Astrocyte (in vitro differentiated cells and primary cell): ENCODE data around the gene DEPP1. TPM values are rescaled to one million over a fixed set of nuclear protein-coding genes. Genes with fewer than 3 reads are reported as not detected.

ENCODE experiments used
- DNase-seq: peaks from one replicate; pipeline ENCODE4 v3.0.0-alpha.2; 2010; ENCODE audit warnings: low read depth
- FAIRE-seq: peaks from 2 replicates; lab custom pipeline; 2011; peaks lifted over from hg19 to GRCh38; lab: Jason Lieb, UNC
- H2AFZ ChIP-seq: 2 replicates; pipeline ENCODE4 v1.6.0; 2012; ENCODE audit warnings: low read depth, low read length, inconsistent platforms
- H3K27ac ChIP-seq: 2 replicates; pipeline ENCODE4 v1.5.1; 2011; ENCODE audit warnings: low read depth, low read length, inconsistent platforms
- H3K27me3 ChIP-seq: 2 replicates; pipeline ENCODE4 v1.6.0; 2011; ENCODE audit warnings: low read length, inconsistent platforms; ENCODE audit not compliant: insufficient read depth
- H3K36me3 ChIP-seq: 2 replicates; pipeline ENCODE4 v1.5.1; 2011; ENCODE audit warnings: low read length, inconsistent platforms; ENCODE audit not compliant: insufficient read depth
- H3K4me1 ChIP-seq: 2 replicates; pipeline ENCODE4 v1.5.1; 2011; ENCODE audit warnings: low read length, inconsistent platforms; ENCODE audit not compliant: insufficient read depth
- H3K4me2 ChIP-seq: 2 replicates; pipeline ENCODE4 v1.6.0; 2012; ENCODE audit warnings: low read length, inconsistent platforms
- H3K4me3 ChIP-seq: 2 replicates; pipeline ENCODE4 v1.5.1; 2011; ENCODE audit warnings: low read depth, mild to moderate bottlenecking, low read length, inconsistent platforms; ENCODE audit not compliant: insufficient read depth
- H3K79me2 ChIP-seq: 2 replicates; pipeline ENCODE4 v1.6.0; 2012; ENCODE audit warnings: mild to moderate bottlenecking, low read length, inconsistent platforms; ENCODE audit not compliant: insufficient read depth
- H3K9ac ChIP-seq: 2 replicates; pipeline ENCODE4 v1.6.0; 2012; ENCODE audit warnings: mild to moderate bottlenecking, low read length, inconsistent platforms
- H3K9me3 ChIP-seq: 2 replicates; pipeline ENCODE4 v1.5.1; 2012; ENCODE audit warnings: low read depth, mild to moderate bottlenecking, low read length, inconsistent platforms; ENCODE audit not compliant: insufficient read depth
- H4K20me1 ChIP-seq: 2 replicates; pipeline ENCODE4 v1.6.0; 2012; ENCODE audit warnings: low read length, inconsistent platforms; ENCODE audit not compliant: insufficient read depth
- H3K27ac Mint-ChIP-seq: one replicate; pipeline ENCODE4 v1.8.0; 2021; ENCODE audit warnings: mild to moderate bottlenecking, mixed read lengths; ENCODE audit not compliant: unreplicated experiment
- H3K27me3 Mint-ChIP-seq: one replicate; pipeline ENCODE4 v1.8.0; 2021; ENCODE audit warnings: low read depth, mixed read lengths; ENCODE audit not compliant: unreplicated experiment
- H3K36me3 Mint-ChIP-seq: one replicate; pipeline ENCODE4 v1.8.0; 2021; ENCODE audit warnings: low read depth, mixed read lengths; ENCODE audit not compliant: unreplicated experiment
- H3K4me1 Mint-ChIP-seq: one replicate; pipeline ENCODE4 v1.8.0; 2021; ENCODE audit warnings: low read depth, mixed read lengths; ENCODE audit not compliant: unreplicated experiment
- H3K4me3 Mint-ChIP-seq: one replicate; pipeline ENCODE4 v1.8.0; 2021; ENCODE audit warnings: mild to moderate bottlenecking, moderate library complexity, mixed read lengths; ENCODE audit not compliant: unreplicated experiment
- H3K9me3 Mint-ChIP-seq: one replicate; pipeline ENCODE4 v1.8.0; 2021; ENCODE audit warnings: mild to moderate bottlenecking, mixed read lengths; ENCODE audit not compliant: unreplicated experiment
- CTCF ChIP-seq: IDR thresholded peaks from 2 replicates; pipeline ENCODE4 v1.5.1; 2011; ENCODE audit warnings: low read depth, mild to moderate bottlenecking, inconsistent platforms, low read length, moderate library complexity; ENCODE audit not compliant: insufficient read depth
- EZH2 ChIP-seq: IDR thresholded peaks from 2 replicates; pipeline ENCODE4 v1.6.1; 2012; ENCODE audit warnings: mild to moderate bottlenecking, low read length, inconsistent platforms; ENCODE audit not compliant: insufficient read depth
- total RNA-seq: library from RNA; stranded (reverse); gene quantifications from 2 replicates; pipeline ENCODE4 v1.2.1, GENCODE V29; 2021

DEPP1 gene
- total RNA-seq, 1 donor from 2014 or later: 6.6 TPM

DNA sequence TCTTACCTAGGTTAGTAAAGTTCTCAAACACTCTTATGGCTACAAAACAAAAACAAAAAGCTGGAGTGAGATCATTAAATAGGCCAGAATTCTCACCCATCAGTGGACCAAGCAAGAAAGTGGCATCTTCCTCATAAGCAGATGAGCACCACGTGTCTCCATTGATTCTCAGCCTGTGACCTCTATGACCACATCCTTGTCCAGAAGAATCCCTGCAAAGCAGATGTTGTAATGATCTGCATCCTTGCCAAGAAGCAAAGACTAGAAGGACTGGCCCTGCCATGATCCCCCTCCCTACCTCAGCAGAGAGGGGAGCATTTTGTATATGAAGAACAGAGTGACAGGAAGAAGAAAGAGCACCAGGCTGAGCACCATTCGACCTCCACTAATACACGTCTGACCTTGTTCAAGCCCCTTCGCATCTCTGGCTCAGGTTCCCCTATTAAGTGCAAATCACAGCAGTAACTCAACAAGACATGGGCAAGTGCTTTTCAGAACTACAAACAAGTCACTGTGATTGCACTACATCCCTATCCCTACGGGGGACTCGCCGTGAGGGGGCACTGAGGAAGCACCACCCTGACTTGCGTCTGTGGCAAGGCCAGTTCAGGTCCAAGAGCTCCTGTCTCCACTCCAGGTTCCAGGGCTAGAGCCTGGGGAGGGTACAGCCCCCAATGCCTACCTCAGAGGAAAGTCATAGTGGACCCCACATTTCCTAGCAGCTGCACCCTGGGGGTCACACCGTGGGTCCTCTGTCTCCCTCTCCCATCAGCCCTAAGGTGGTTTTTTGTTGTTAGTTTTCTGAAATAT is 41.2 kb downstream of the DEPP1 start:
- Mint-ChIP-seq H3K27ac (no peak overlapping the region), H3K27me3 (no peaks in the 10 kb centered on the region), H3K4me1 (peaks cover 24% of the 10 kb centered on the region), H3K36me3 (no peaks in the 10 kb centered on the region), H3K9me3 (peaks cover 8% of the 10 kb centered on the region), H3K4me3 (no peak overlapping the region)
- Histone ChIP-seq H2AFZ (no peak overlapping the region), H4K20me1 (no peaks in the 10 kb centered on the region), H3K4me1 (peaks cover 5% of the 10 kb centered on the region), H3K36me3 (no peaks in the 10 kb centered on the region), H3K9ac (no peak overlapping the region), H3K27ac (no peak overlapping the region), H3K79me2 (no peaks in the 10 kb centered on the region), H3K27me3 (no peaks in the 10 kb centered on the region), H3K9me3 (no peaks in the 10 kb centered on the region), H3K4me3 (no peak overlapping the region), H3K4me2 (no peak overlapping the region)
- FAIRE-seq (no peak), DNase-seq (no peak)
- TF ChIP-seq CTCF: no peak
- TF ChIP-seq EZH2: no peak

GRCh38 chr10:44936314-44936975 is 42.2 kb downstream of the DEPP1 start:
- Mint-ChIP-seq H3K4me3 (no peak overlapping the region), H3K9me3 (peaks cover 7% of the 10 kb centered on the region), H3K36me3 (no peaks in the 10 kb centered on the region), H3K27ac (peak overlapping the region; percentile 97), H3K4me1 (peaks cover 24% of the 10 kb centered on the region), H3K27me3 (no peaks in the 10 kb centered on the region)
- Histone ChIP-seq H2AFZ (no peak overlapping the region), H3K27ac (peak overlapping the region; percentile 78), H3K4me3 (no peak overlapping the region), H4K20me1 (no peaks in the 10 kb centered on the region), H3K27me3 (no peaks in the 10 kb centered on the region), H3K79me2 (no peaks in the 10 kb centered on the region), H3K9ac (no peak overlapping the region), H3K4me1 (peaks cover 5% of the 10 kb centered on the region), H3K4me2 (peak overlapping the region; percentile 10), H3K9me3 (no peaks in the 10 kb centered on the region), H3K36me3 (no peaks in the 10 kb centered on the region)
- DNase-seq (no peak), FAIRE-seq (no peak)
- TF ChIP-seq EZH2 (no peak), CTCF (no peak)
